ENCODE measurements around the gene PRAMEF13.
"Not testable (repeated sequence)": the region's sequence is repeated elsewhere in the genome, so short reads cannot be mapped to it uniquely, and the experiment has no call there.

Gene PRAMEF13

GRCh38 chr1:13201309-13201708, at the start of gene PRAMEF13:
TSS of gene PRAMEF13 (minus strand) at chr1:13201409. CDS start at chr1:13199589, 1,820 bp downstream.
- DNase-seq, result not testable (repeated sequence)

GRCh38 chr1:13247122-13247521, 45.9 kb upstream of the PRAMEF13 start:
- DNase-seq, result not testable (repeated sequence)

- not testable (repeated sequence) for DNase-seq
Measured at GRCh38 chr1:13246554-13246871, 45.3 kb upstream of the PRAMEF13 start.

- DNase-seq, result not testable (repeated sequence)
Measured at GRCh38 chr1:13245841-13246553, 44.8 kb upstream of the PRAMEF13 start.

GRCh38 chr1:13243536-13244263, 42.5 kb upstream of the PRAMEF13 start:
- not testable (repeated sequence) for DNase-seq

GRCh38 chr1:13239633-13240032, 38.4 kb upstream of the PRAMEF13 start:
- DNase-seq, result not testable (repeated sequence)

GRCh38 chr1:13237572-13237971, 36.4 kb upstream of the PRAMEF13 start:
- not testable (repeated sequence) for DNase-seq

- DNase-seq, result not testable (repeated sequence)
Measured at GRCh38 chr1:13234057-13234456, 32.8 kb upstream of the PRAMEF13 start.

GRCh38 chr1:13232056-13232455, 30.8 kb upstream of the PRAMEF13 start:
- not testable (repeated sequence) for DNase-seq

GRCh38 chr1:13231061-13231750, 30.0 kb upstream of the PRAMEF13 start:
- DNase-seq, result not testable (repeated sequence)

- not testable (repeated sequence) for DNase-seq
Measured at GRCh38 chr1:13230601-13231000, 29.4 kb upstream of the PRAMEF13 start.

- DNase-seq, result not testable (repeated sequence)
Measured at GRCh38 chr1:13230096-13230495, 28.9 kb upstream of the PRAMEF13 start.

- DNase-seq, result no peak
Measured at GRCh38 chr1:13228343-13228781, 27.2 kb upstream of the PRAMEF13 start.

- DNase-seq, result not testable (repeated sequence)
Measured at GRCh38 chr1:13227271-13228055, 26.3 kb upstream of the PRAMEF13 start.

- DNase-seq, result not testable (repeated sequence)
Measured at GRCh38 chr1:13225675-13226204, 24.5 kb upstream of the PRAMEF13 start, which contains the start of gene PRAMEF18. TSS of gene PRAMEF18 (minus strand) at chr1:13226154. CDS start at chr1:13226106, 48 bp downstream.

GRCh38 chr1:13224480-13225060, 23.4 kb upstream of the PRAMEF13 start:
- no peak for DNase-seq

- not testable (repeated sequence) for DNase-seq
Measured at GRCh38 chr1:13222788-13223187, 21.6 kb upstream of the PRAMEF13 start.

- not testable (repeated sequence) for DNase-seq
Measured at GRCh38 chr1:13219203-13219602, 18.0 kb upstream of the PRAMEF13 start.

GRCh38 chr1:13216619-13217018, 15.4 kb upstream of the PRAMEF13 start:
- DNase-seq, result not testable (repeated sequence)

GRCh38 chr1:13208712-13209111, 7.5 kb upstream of the PRAMEF13 start:
- not testable (repeated sequence) for DNase-seq

- DNase-seq, result not testable (repeated sequence)
Measured at GRCh38 chr1:13171548-13171947, 29.7 kb downstream of the PRAMEF13 start, which contains the start of gene PRAMEF9. TSS of gene PRAMEF9 (plus strand) at chr1:13171848. CDS start at chr1:13175281, 3,433 bp downstream.

GRCh38 chr1:13165531-13165930, 35.7 kb downstream of the PRAMEF13 start, which contains the start of gene HNRNPCL4:
TSS of gene HNRNPCL4 (minus strand) at chr1:13165631. CDS start at chr1:13165467, 164 bp downstream.
- not testable (repeated sequence) for DNase-seq
